ENCODE results near the gene IRF9.
A peak's percentile ranks its signal among the peaks of the same experiment; 100 is the strongest.

IRF9 gene
- 70.0 reads per million, percentile 75 among the genes with 10 or more reads in this experiment for total RNA-seq

DNA sequence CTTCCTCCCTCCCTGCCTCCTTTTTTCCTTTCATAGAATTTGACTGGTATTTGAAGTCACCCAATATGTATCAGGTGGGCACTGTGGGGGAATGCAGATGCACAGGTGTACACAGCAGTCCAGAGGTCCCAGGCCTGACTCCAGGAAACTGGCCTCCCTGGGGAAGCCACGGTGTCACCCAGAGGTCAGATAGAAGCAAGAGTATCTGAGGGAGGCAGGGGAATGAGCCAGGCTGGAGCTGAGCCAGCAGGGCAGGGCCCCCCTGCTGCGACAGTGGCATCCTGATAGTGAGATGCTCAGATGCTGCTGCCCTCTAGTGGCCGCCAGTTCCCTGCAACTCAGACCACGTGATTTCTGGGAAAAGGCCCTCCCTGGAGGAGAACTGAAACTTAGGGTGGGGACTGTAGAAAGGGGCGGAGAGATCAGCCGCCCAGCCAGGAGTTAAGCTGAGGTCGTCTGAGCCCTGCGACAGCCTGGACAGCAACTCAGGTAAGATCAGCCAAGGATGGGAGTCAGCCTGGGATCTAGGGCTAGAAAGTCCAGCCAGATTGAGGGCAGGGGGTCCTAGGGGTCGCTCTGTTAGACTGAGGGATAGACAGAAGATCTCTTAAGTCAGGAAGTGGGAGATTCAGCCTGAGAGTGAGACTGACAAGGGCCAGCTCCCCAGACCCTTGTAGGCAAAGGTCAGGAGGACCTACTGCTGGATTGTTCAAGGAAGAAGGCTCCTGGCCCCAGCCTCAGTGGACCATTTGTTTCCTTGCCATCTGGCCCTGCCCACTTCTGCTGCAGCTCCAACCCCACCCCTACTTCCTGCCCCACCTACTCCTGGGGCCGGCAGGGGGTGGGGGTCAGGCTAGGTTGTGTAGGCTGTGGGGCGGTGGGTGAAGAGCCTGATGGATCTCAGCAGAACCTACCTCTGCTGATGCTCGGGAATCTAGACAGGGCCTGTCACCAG, at the start of gene IRF9:
Gene IRF9 (plus strand): TSS at position 416 of the 955 bp plus-strand sequence. CDS start 880 bp downstream, outside the sequence.
- peak; percentile 97 for DNase-seq

- no peak for DNase-seq
Observed at GRCh38 chr14:24113379-24113800, 47.7 kb upstream of the IRF9 start.

DNA sequence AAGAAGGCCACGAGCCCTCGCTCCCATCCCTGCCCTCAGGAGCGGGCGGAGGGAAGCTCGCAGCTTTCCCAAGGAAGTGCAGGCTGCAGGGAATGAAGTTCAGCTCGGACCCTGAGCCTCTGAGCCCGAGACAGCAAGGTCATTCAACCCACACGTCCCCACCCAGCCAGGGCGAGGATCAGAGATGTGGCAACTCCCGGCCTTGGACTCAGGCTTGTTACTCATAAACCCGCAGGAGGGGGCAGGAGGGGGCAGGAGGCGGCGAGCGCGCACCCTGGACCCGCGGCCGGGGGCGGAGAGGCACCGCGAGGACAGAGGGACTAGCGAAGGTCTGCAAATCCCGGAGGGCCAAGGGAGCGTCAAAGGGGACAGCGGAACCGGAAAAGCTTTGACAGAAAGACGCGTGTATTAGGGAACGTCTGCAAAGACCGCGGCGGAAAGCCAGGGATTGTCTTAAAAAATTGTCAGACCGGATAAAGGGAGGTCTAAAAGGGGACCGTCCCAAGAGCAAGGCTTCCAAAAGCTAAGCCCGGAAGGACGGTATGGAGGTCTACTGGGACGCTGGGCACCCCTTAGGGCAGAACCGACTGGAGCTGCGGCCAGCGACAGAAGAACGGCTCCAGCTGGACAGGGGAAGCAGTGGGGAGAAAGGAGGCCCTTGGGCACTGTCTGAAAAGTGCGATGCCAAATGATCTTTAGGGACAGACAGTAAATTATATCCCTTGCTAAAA, 47.1 kb upstream of the IRF9 start:
- peak; percentile 74 for DNase-seq

DNA sequence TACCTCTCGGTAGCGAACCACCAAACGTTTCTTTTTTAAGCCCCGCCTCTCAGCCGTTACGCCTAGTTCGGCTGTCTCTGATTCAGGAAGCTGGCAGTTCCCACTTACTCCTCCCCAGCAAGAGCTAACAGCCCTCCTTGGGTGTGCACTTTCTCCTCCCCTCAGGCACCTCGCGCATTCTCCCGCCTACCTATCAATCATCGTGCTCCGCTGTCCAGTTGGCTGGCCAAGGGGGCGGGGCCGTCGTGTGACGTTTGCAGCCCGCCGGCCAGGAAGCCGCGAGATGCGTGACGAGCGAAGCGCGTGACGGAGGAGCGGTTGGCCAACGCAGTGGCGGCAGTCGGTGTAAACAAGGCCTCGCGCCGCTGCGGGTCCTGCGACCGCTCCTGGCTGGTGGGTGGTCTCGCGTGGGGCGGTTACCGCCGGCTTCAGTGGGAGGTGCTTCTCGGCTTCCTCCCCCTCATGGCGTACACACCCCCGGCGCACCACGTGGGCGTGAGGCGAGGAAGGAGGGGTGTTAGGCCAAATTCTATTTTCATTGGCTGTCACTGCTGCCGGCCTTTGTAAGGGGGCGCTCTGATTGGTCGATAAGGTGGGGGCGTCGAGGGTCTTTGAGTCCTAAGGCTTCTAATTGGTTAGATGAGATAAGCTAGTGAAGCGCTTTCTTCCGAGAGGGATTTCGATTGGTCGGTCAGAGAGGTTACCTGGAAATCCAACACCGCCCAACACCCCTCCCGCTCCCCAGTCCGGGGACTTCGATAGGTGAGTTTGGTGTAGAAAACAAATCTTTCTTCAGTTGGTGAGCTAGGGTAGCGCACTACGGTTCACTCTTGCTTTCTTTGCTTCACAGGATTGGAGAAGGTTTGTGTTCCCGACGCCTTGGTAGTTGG, 46.3 kb upstream of the IRF9 start, which contains the start of the genes DCAF11 and NRL:
Gene DCAF11 (plus strand): TSS at position 246 of the 890 bp plus-strand sequence. CDS start 818 bp downstream, outside the sequence.
Gene NRL (minus strand): TSS at position 418 of the 890 bp plus-strand sequence. CDS start 32,101 bp downstream, outside the sequence.
- DNase-seq, result peak; percentile 98

DNA sequence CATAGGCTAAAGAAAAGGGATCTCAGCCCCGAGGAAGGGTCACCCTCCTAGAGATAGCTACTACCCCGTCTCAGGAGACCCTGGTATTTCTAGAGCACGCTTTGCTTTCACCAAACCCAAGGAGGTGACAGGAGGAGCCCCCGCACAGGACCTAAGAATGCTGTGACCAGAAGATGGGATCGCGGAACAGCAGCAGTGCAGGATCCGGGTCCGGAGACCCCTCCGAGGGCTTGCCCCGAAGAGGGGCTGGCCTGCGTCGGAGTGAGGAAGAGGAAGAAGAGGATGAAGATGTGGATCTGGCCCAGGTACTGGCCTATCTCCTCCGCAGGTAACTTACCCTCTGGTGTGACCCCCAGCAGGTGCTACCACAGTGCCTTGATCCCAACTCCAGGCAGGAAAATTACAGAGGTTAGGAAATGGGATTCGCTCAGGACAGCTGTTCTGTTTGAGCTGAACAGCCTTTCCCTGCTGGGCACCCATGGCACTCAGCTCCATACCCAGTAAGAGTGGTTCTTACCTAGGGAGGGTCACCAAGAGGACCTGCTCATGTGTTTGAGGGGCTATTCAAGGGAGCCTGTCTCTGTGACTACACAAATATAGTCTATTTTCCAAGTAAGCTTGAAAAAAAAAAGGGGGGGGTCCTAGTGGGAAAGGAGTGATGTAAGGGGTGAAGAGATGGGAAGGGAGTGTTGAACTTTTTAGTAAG, 45.5 kb upstream of the IRF9 start:
- DNase-seq, result no peak

DNA sequence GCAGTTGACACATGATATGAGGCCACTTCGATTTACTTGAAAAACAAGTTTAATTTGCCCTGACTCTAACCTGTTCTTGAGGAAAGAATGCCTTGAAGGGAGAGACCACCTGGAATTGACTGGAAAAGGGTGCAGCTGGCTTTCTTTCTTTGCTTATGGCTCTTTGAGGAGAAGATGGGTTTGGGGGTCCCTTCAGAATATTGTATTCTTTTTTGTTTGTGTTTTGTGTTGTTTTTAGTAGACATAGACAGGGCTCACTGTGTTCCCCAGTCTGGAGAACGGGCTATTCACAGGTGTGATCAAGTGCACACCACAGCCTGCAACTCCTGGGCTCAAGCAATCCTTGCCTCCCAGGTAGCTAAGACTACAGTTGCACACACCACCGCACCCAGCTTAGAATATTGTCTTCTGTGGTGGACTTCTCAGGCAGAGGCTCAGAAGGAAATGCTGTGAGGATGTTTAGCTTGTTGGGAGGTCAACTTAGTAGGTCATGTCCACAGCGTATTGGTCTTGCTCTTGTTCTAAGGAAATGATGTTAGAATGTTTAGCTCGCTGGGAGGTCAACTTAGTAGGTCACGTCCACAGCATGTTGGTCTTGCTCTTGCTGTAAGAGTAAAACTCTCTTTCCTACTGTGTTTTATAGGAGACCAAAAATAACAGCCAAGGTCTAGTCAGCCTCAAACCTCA, 44.8 kb upstream of the IRF9 start:
- DNase-seq, result no peak

DNA sequence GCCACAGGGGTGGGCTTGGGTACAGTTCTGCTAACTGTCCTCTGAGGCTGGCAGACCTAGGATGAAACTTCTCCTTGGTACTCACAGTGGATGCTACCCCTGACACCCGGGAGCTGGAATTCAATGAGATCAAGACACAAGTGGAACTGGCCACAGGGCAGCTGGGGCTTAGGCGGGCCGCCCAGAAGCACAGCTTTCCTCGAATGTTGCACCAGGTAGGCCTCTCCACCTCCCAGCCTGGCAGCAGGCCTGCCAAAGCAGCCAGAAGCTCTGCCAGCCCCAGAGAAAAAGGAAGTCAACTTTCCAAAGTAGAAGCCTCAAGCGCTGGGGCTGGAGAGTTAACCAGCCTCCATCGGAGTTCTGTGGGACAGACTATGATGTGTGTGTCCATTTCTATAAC, 43.9 kb upstream of the IRF9 start:
- no peak for DNase-seq

DNA sequence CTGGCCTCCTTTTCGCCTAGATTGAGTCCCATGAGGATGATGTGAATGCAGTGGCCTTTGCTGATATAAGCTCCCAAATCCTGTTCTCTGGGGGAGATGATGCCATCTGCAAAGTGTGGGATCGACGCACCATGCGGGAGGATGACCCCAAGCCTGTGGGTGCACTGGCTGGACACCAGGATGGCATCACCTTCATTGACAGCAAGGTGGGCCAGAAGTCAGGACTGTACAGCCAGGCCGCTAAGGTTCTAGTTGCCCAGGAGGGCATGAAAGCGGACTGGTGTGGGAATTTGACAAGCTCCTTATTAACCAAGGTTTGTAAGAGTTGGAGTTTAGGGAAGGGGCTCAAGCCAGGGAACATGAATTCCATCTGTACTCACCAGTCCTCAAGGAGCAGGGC, 41.4 kb upstream of the IRF9 start:
- no peak for DNase-seq

GRCh38 chr14:24121210-24121609, 39.9 kb upstream of the IRF9 start:
- no peak for DNase-seq

GRCh38 chr14:24122416-24122815, 38.6 kb upstream of the IRF9 start:
- no peak for DNase-seq

DNA sequence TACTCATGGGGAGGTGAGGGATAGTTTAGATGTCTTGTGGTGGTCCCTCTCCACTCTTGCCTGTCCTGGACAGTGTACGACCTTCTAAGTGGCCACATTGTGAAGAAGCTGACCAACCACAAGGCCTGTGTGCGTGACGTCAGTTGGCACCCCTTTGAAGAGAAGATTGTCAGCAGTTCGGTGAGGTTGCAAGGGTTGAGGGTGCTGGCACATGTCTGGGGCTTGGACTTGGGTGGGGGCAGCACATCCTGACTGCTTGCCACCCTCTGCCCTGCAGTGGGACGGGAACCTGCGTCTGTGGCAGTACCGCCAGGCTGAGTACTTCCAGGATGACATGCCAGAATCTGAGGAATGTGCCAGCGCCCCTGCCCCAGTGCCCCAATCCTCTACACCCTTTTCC, 38.2 kb upstream of the IRF9 start:
- no peak for DNase-seq

GRCh38 chr14:24123424-24124417, 37.3 kb upstream of the IRF9 start:
- no peak for DNase-seq

- DNase-seq, result no peak
Observed at GRCh38 chr14:24126939-24127338, 34.1 kb upstream of the IRF9 start.

DNA sequence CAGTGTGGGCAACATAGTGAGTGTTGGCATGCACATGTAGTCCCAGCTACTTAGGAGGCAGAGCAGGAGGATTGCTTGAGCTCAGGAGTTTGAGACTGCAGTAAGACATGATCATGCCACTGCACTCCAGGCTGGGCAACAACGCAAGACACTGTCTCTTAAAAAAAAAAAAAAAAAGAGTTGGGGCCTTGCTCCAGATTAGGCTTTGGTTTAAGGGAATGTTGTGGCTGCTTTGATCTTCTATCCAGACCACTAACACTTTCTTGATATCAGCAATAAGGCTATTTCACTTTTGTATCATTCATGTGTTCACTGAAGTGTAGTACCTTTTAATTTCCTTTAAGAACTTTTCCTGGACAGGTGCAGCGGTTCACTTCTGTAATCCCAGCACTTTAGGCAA, 33.4 kb upstream of the IRF9 start:
- DNase-seq, result no peak

DNA sequence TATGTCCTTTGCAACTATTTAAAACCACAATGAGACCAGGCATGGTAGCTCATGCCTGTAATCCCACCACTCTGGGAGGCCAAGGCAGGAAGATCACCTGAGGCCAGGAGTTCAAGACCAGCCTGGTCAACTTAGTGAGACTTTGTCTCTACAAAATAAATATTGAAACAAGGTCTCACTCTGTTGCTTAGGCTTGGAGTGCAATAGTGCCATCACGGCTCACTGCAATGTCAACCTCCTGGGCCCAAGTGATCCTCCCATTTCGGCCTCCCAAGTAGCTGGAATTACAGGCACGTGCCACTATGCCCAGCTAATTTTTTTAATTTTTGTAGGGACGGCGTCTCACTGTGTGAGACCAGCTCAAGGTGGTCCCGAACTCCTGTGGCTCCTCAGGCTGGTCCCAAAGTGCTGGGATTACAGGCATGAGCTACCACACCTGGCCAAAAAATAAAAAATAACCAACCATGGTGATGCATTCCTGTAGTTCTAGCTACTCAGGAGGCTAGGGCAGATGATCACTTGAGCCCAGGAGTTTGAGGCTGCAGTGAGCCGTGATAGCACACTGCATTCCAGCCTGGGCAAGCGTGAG, 31.6 kb upstream of the IRF9 start:
- DNase-seq, result no peak

DNA sequence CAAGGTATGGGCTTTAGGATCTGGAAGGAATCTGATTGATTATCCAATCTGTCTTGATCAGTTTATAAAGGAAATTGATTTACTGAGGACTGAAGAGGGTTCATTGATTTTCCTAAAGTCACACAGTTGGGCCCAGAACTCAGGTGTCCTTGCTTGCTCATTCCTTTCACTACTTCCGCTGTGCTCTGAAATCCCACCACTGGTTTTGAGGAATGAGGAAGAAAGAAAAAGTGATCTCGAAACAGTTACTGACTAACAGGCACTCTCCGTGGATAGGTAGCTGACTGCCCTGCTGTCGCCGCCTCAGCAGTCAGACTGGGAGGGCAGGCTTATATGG, 30.7 kb upstream of the IRF9 start, which contains the start of gene FITM1:
Gene FITM1 (plus strand): TSS at position 280 of the 337 bp plus-strand sequence. CDS start 905 bp downstream, outside the sequence.
- no peak for DNase-seq

DNA sequence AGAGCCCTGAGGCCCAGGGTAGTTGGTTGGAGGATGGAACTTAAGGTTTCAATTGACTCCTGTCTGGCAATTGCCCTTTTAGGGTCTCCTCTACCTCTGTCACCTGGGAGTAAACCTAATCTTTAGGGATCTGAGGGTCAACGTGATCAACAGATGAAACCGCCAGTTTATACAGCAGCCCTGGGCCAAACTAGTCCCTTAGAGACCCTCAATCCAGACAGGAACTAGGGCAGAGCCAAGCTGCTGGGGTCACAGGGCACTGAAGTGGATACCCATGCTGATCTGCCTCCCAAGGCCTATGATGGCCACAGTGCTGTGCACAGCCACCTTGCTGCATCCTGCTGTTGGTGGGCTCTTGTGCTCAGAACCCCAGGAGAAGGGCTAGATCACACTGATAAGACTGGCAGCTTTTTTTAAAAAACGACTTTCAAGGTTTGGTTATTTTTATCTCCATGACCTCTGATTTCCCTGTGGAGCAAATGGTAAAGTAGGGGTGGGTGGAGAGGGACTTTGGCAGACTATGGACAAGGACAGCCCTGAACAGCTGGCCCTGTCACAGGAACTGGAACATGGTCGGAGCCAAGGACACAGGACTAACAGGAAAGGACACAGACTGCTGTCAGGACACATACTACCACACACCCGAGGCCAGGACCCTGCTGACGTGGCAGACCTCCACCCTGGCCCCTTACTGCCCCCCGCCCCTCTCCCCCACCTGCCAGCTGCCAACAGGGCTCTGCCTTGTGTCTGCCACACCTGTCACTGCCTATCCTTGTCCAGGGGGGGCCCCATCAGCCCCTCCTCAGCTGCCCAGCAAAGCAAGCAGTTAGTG, 30.1 kb upstream of the IRF9 start:
- DNase-seq, result no peak

GRCh38 chr14:24131549-24131966, 29.5 kb upstream of the IRF9 start:
- no peak for DNase-seq
